WERI-Rb-1 (cell line): ENCODE results near the gene FN1.

Experiments
- DNase-seq: peaks from one replicate; pipeline ENCODE4 v3.0.0-alpha.2; 2020
- H3K27ac ChIP-seq: fragments of 250-450 bp; sonication (Bioruptor Pico); 2 replicates; pipeline ENCODE4 v1.5.1; 2020; ENCODE audit warnings: mild to moderate bottlenecking, moderate library complexity
- H3K27me3 ChIP-seq: fragments of 250-450 bp; sonication (Bioruptor Pico); 2 replicates; pipeline ENCODE4 v1.5.1; 2021; ENCODE audit warnings: mild to moderate bottlenecking, low read depth, moderate library complexity; ENCODE audit not compliant: insufficient read depth, severe bottlenecking
- H3K36me3 ChIP-seq: fragments of 250-450 bp; sonication (Bioruptor Pico); 2 replicates; pipeline ENCODE4 v1.5.1; 2020; ENCODE audit warnings: mild to moderate bottlenecking, moderate library complexity
- H3K4me3 ChIP-seq: 2 replicates; pipeline ENCODE4 v1.5.1; 2011; ENCODE audit warnings: low read depth, mild to moderate bottlenecking, control low read depth, low read length
- H3K9me3 ChIP-seq: fragments of 250-450 bp; sonication (Bioruptor Pico); 2 replicates; pipeline ENCODE4 v1.5.1; 2021; ENCODE audit warnings: mild to moderate bottlenecking, moderate library complexity; ENCODE audit not compliant: severe bottlenecking
- CTCF ChIP-seq: IDR thresholded peaks from 2 replicates; pipeline ENCODE4 v1.5.1; 2011; ENCODE audit warnings: low read depth, mild to moderate bottlenecking, control low read depth, inconsistent platforms, low read length

FN1 gene

DNA sequence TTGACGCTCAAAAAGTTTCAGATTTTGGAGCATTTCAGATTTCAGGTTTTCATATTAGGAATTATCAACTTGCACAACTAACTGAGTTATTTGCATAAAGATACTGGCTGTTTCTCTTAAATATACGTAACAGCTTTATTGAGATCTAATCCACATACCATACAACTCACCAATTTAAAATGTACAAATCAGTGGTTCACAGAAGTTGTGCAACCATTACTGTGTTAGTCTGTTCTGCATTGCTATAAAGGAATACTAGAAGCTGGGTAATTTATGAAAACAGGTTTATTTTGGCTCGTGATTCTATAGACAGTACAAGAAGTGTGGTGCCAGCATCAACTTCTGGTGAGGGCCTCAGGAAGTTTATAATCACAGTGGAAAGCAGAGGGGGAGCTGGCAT is 115.8 kb downstream of the FN1 start:
- H3K9me3 ChIP-seq, result no peaks in the 10 kb centered on the region
- no peak overlapping the region for H3K27ac ChIP-seq
- no peak for TF ChIP-seq CTCF
- peaks cover 68% of the 10 kb centered on the region for H3K36me3 ChIP-seq
- H3K4me3 ChIP-seq, result no peak overlapping the region
- no peak for DNase-seq
- no peaks in the 10 kb centered on the region for H3K27me3 ChIP-seq

- Histone ChIP-seq H3K9me3 (no peaks in the 10 kb centered on the region), H3K27me3 (no peaks in the 10 kb centered on the region), H3K4me3 (no peak overlapping the region), H3K27ac (no peak overlapping the region), H3K36me3 (peaks cover 67% of the 10 kb centered on the region)
- DNase-seq, result no peak
- no peak for TF ChIP-seq CTCF
Observed at GRCh38 chr2:215319500-215319899, 116.4 kb downstream of the FN1 start.

- H3K27ac ChIP-seq, result no peak overlapping the region
- H3K9me3 ChIP-seq, result no peaks in the 10 kb centered on the region
- H3K27me3 ChIP-seq, result no peaks in the 10 kb centered on the region
- H3K4me3 ChIP-seq, result no peak overlapping the region
- DNase-seq, result no peak
- H3K36me3 ChIP-seq, result peaks cover 67% of the 10 kb centered on the region
- no peak for TF ChIP-seq CTCF
Observed at GRCh38 chr2:215316336-215316735, 119.5 kb downstream of the FN1 start.

GRCh38 chr2:215315301-215315700 is 120.6 kb downstream of the FN1 start:
- Histone ChIP-seq H3K27me3 (no peaks in the 10 kb centered on the region), H3K27ac (no peak overlapping the region), H3K36me3 (peaks cover 58% of the 10 kb centered on the region), H3K9me3 (no peaks in the 10 kb centered on the region), H3K4me3 (no peak overlapping the region)
- no peak for TF ChIP-seq CTCF
- DNase-seq, result no peak

- DNase-seq, result no peak
- Histone ChIP-seq H3K27ac (no peak overlapping the region), H3K27me3 (no peaks in the 10 kb centered on the region), H3K4me3 (no peak overlapping the region), H3K9me3 (no peaks in the 10 kb centered on the region), H3K36me3 (peaks cover 56% of the 10 kb centered on the region)
- TF ChIP-seq CTCF, result no peak
Observed at GRCh38 chr2:215314896-215315295, 121.0 kb downstream of the FN1 start.

DNA sequence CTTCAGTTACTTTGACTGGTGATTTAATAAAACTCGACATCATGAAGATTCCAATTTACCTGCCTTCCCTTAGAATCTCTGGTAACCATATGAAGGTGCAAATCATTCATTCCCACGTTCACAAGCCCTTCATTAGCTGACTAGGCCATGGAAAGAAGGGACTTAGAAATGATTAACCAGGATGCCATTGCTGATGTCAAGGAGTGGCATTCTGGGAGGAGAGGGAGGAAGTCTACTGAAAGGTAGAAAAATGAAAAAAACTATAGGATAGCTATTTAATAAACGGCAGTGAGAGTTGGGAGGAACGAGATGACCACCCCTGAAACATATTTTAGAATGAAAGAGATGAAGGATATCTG is 122.6 kb downstream of the FN1 start:
- no peak for DNase-seq
- no peak for TF ChIP-seq CTCF
- Histone ChIP-seq H3K9me3 (no peaks in the 10 kb centered on the region), H3K27me3 (no peaks in the 10 kb centered on the region), H3K4me3 (no peak overlapping the region), H3K27ac (no peak overlapping the region), H3K36me3 (peaks cover 41% of the 10 kb centered on the region)
